Activated B cell treated with CpG ODN at 0.5 μM for 24 hours (primary cell): Measurements from ENCODE around the gene WNK1. TPM values are rescaled to one million over a fixed set of nuclear protein-coding genes. Genes with fewer than 3 reads are reported as not detected.

Source experiments
- ATAC-seq: fragments of 200-7000 bp; cut with Tn5 transposase; one replicate; pipeline ENCODE4 v1.10.0; 2021; ENCODE audit warnings: low read depth, mild to moderate bottlenecking, moderate library complexity
- CTCF ChIA-PET: fragments of 350-600 bp; sonication (Branson Sonifier 250); formaldehyde crosslinking; loops from one replicate; lab custom pipeline; 2021; ENCODE audit warnings: antibody characterized with exemption; lab: Charles Lee
- POLR2A ChIA-PET: fragments of 350-600 bp; sonication (Branson Sonifier 250); formaldehyde crosslinking; loops from one replicate; lab custom pipeline; 2021; ENCODE audit warnings: antibody characterized with exemption; lab: Charles Lee
- DNase-seq: peaks from one replicate; pipeline ENCODE4 v3.0.0; 2022
- H3K27ac Mint-ChIP-seq: one replicate; pipeline ENCODE4 v1.8.0; 2020; ENCODE audit warnings: mixed read lengths
- H3K27me3 Mint-ChIP-seq: one replicate; pipeline ENCODE4 v1.8.0; 2021; ENCODE audit warnings: mixed read lengths
- H3K36me3 Mint-ChIP-seq: one replicate; pipeline ENCODE4 v1.8.0; 2021; ENCODE audit warnings: low read depth, mixed read lengths
- H3K4me1 Mint-ChIP-seq: one replicate; pipeline ENCODE4 v1.8.0; 2021; ENCODE audit warnings: mixed read lengths
- H3K4me3 Mint-ChIP-seq: one replicate; pipeline ENCODE4 v1.8.0; 2020; ENCODE audit warnings: mild to moderate bottlenecking, mixed read lengths
- H3K9me3 Mint-ChIP-seq: one replicate; pipeline ENCODE4 v1.8.0; 2020; ENCODE audit warnings: mixed read lengths
- intact Hi-C: fragments of 100-400 bp; cut with micrococcal nuclease; formaldehyde crosslinking; loops from one replicate; pipeline ENCODE4 v1.15.1; 2024
- total RNA-seq: library from RNA; stranded (reverse); gene quantifications from 2 replicates; pipeline ENCODE4 v1.2.3, GENCODE V29; 2022
- TF ChIP-seq, protein P1 (sequence below): fragments of 200-600 bp; IDR thresholded peaks from one replicate; pipeline ENCODE4 v1.8.0; 2022; ENCODE audit warnings: antibody characterized with exemption, mild to moderate bottlenecking

WNK1 gene
- total RNA-seq, 1 donor from 2014 or later: 155 TPM

DNA sequence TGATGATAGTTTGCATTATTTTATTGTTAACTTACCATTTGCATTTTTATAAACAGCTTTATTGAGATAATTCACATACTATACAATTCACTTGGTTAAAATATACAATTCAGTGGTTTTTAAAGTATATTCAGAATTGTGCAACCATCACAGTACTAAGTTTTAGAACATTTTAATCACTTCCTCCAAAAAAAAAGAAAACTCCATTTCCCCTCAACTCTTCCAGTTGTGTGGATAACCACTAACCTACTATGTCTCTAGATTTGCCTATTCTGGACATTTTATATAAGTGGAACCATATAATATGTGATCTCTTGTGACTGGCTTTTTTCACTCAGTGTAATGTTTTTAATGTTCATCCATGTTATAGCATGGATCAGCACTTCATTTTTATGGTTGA lies 41.3 kb downstream of the WNK1 start:
- H3K27ac Mint-ChIP-seq: no peak overlapping the region

DNA sequence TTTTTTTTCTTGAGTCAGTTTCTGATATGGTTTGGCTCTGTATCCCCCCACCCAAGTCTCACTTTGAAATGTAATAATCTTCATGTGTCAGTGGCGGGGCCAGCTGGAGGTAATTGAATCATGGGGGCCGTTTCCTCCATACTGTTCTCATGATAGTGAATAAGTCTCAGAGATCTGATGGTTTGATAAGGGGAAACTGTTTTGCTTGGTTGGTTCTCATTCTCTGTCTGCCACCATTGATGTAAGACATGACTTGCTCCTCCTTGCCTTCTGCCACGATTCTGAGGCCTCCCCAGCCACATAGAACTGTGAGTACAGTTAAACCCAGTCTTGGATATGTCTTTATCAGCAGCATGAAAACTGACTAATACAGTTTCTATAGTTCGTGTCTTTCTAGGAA lies 42.9 kb downstream of the WNK1 start:
- DNase-seq: no peak
- Mint-ChIP-seq H3K36me3 (peaks cover 13% of the 10 kb centered on the region), H3K27me3 (no peaks in the 10 kb centered on the region), H3K27ac (peak overlapping the region; percentile 81), H3K4me3 (peak overlapping the region; percentile 55), H3K4me1 (peaks cover 65% of the 10 kb centered on the region), H3K9me3 (no peaks in the 10 kb centered on the region)
- TF ChIP-seq, protein P1, sequence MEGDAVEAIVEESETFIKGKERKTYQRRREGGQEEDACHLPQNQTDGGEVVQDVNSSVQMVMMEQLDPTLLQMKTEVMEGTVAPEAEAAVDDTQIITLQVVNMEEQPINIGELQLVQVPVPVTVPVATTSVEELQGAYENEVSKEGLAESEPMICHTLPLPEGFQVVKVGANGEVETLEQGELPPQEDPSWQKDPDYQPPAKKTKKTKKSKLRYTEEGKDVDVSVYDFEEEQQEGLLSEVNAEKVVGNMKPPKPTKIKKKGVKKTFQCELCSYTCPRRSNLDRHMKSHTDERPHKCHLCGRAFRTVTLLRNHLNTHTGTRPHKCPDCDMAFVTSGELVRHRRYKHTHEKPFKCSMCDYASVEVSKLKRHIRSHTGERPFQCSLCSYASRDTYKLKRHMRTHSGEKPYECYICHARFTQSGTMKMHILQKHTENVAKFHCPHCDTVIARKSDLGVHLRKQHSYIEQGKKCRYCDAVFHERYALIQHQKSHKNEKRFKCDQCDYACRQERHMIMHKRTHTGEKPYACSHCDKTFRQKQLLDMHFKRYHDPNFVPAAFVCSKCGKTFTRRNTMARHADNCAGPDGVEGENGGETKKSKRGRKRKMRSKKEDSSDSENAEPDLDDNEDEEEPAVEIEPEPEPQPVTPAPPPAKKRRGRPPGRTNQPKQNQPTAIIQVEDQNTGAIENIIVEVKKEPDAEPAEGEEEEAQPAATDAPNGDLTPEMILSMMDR: no peak
- ATAC-seq: peak; percentile 81
- ChIA-PET POLR2A (no interaction called here), CTCF (no interaction called here)
- intact Hi-C loops: loop anchor here (2.0 kb wide), 1 partner anchor 15 kb away; no protein-coding TSS in a partner anchor

More for the DNA sequence above, 41.3 kb downstream of the WNK1 start:
- H3K9me3 Mint-ChIP-seq: no peaks in the 10 kb centered on the region
- DNase-seq (no peak), ATAC-seq (no peak)
- H3K27me3 Mint-ChIP-seq: no peaks in the 10 kb centered on the region
- no peak overlapping the region for H3K4me3 Mint-ChIP-seq
- intact Hi-C loops: loop anchor here (2.0 kb wide), 1 partner anchor 17 kb away; no protein-coding TSS in a partner anchor
- ChIA-PET POLR2A (no interaction called here), CTCF (no interaction called here)
- peaks cover 13% of the 10 kb centered on the region for H3K36me3 Mint-ChIP-seq
- TF ChIP-seq, protein P1: no peak
- peaks cover 78% of the 10 kb centered on the region for H3K4me1 Mint-ChIP-seq

DNA sequence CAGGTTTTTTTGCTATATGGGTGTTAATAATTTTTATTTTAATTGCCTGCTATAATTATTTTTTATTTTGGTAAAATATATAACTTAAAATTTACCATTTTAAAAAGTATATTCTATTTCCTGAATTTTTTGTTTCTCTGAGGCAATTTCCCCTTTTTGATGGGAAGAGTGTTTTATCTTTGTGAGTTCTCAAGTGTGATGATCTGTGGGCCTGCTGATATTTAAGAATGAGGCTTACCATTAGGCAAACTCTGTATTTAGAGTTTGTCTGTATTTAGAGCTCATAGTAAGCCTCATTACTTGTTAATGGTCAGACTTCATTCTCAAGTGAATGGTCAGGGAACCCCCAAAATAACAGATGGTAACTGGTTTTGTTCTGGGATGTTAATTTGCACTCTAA lies 48.0 kb downstream of the WNK1 start:
- CTCF ChIA-PET: interaction anchor here (1.1 to 1.3 kb wide), 2 partner anchors 15 to 225 kb away, joined by 3 to 4 read pairs; no protein-coding TSS in a partner anchor
- POLR2A ChIA-PET: interaction anchor here (1.2 kb wide), 1 partner anchor 11 kb away, joined by 3 read pairs; no protein-coding TSS in a partner anchor
- intact Hi-C loops: no loop called here
- Mint-ChIP-seq H3K36me3 (peaks cover 4% of the 10 kb centered on the region), H3K27ac (no peak overlapping the region), H3K27me3 (no peaks in the 10 kb centered on the region), H3K4me3 (no peak overlapping the region), H3K9me3 (no peaks in the 10 kb centered on the region), H3K4me1 (peaks cover 65% of the 10 kb centered on the region)
- no peak for DNase-seq
- TF ChIP-seq, protein P1: no peak
- ATAC-seq: no peak

DNA sequence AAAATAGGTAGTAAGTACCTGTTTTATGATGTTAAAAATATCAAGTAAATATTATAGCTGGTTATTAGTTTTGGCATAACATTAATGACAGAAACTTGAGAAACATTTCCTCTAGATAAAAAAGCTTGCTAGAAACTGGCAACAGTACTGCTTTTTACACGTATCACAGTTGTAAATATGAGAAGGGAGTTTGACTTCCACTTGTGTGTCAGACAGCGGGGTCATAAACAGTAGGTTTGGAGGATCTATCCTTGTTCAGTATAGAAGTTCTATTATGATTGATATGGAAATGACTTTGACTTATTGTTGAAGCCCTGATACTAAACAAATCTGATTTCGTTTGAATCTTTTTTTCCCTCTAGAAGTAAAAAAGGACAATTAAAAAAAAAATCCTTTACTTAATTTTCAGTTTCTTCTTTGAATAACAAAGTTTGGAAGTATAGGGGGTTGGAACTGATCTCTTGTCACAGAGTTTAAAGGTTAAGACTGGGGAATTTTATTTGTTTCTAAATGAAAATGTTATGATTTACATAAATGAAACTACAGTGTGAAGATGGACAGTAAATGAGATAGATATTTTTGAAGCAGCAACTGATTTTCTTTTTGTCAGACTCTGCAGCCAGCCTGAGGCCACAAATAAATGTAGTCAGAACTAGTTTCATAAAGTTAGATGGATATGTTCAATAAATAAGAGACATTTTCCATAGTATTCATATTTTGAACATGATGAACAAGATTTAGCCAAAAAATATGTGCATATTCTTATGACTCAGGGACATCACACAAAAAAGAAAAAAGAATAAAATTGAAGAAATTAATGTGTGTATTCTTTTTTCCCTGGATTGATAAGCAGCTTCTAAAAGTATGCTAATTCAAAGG lies 50.1 kb downstream of the WNK1 start:
- ChIA-PET CTCF (interaction anchor here (1.4 kb wide), 1 partner anchor 11 kb away, joined by 4 read pairs; no protein-coding TSS in a partner anchor), POLR2A (interaction anchor here (0.6 to 0.7 kb wide), 2 partner anchors 19 to 50 kb away, joined by 3 to 7 read pairs; partner anchors contain the start of gene WNK1)
- Mint-ChIP-seq H3K27ac (peak overlapping the region; percentile 50), H3K9me3 (no peaks in the 10 kb centered on the region), H3K36me3 (peaks cover 3% of the 10 kb centered on the region), H3K4me1 (peaks cover 65% of the 10 kb centered on the region), H3K4me3 (peak overlapping the region; percentile 47), H3K27me3 (no peaks in the 10 kb centered on the region)
- DNase-seq (no peak), ATAC-seq (no peak)
- intact Hi-C loops: no loop called here
- TF ChIP-seq, protein P1: no peak
